ENCODE data around the gene DIDO1. TPM values are rescaled to one million over a fixed set of nuclear protein-coding genes. Genes with fewer than 3 reads are reported as not detected.

Gene DIDO1
- total and polyA plus RNA-seq, 2 of the 13 experiments (the other 11 are each of a cell fraction or from before 2014, with no cell fraction given), result 75.0 to 75.1 TPM

- TF ChIP-seq, protein P1, sequence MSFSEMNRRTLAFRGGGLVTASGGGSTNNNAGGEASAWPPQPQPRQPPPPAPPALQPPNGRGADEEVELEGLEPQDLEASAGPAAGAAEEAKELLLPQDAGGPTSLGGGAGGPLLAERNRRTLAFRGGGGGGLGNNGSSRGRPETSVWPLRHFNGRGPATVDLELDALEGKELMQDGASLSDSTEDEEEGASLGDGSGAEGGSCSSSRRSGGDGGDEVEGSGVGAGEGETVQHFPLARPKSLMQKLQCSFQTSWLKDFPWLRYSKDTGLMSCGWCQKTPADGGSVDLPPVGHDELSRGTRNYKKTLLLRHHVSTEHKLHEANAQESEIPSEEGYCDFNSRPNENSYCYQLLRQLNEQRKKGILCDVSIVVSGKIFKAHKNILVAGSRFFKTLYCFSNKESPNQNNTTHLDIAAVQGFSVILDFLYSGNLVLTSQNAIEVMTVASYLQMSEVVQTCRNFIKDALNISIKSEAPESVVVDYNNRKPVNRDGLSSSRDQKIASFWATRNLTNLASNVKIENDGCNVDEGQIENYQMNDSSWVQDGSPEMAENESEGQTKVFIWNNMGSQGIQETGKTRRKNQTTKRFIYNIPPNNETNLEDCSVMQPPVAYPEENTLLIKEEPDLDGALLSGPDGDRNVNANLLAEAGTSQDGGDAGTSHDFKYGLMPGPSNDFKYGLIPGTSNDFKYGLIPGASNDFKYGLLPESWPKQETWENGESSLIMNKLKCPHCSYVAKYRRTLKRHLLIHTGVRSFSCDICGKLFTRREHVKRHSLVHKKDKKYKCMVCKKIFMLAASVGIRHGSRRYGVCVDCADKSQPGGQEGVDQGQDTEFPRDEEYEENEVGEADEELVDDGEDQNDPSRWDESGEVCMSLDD (CRISPR knock-in tag; IDR thresholded peaks at IDR 0.05; ENCODE audit: borderline replicate concordance), result peak; percentile 55; the same call in 1 of the 2 replicates
- TF ChIP-seq FOXK1 (CRISPR knock-in tag; IDR thresholded peaks at IDR 0.05; ENCODE audit: borderline replicate concordance, low read depth), result 0 out of 2 replicates have a peak, but pooled peaks have one; percentile 49
- TF ChIP-seq PRMT3 (CRISPR knock-in tag; IDR thresholded peaks at IDR 0.05; ENCODE audit: borderline replicate concordance, low read depth), result no peak; the same call in 1 of the 2 replicates
- peak; percentile 63; the same call in 1 of the 2 replicates for TF ChIP-seq AHDC1 (CRISPR knock-in tag; IDR thresholded peaks at IDR 0.05; ENCODE audit: borderline replicate concordance)
- TF ChIP-seq ZNF598 (CRISPR knock-in tag; IDR thresholded peaks at IDR 0.05; ENCODE audit: borderline replicate concordance), result peak; percentile 97
- TF ChIP-seq ZBTB2 (CRISPR knock-in tag; IDR thresholded peaks at IDR 0.05; ENCODE audit: low read depth), result 0 out of 2 replicates have a peak, but pooled peaks have one; percentile 24
- TF ChIP-seq PCBP2 (optimal IDR thresholded peaks at IDR 0.05; ENCODE audit: low read depth, low read length, poor library complexity, severe bottlenecking), result no peak
- TF ChIP-seq MLX (CRISPR knock-in tag; IDR thresholded peaks at IDR 0.05), result peak; percentile 80
- TF ChIP-seq PHF21A (CRISPR knock-in tag; IDR thresholded peaks at IDR 0.05), result peak; percentile 93
- no peak for TF ChIP-seq REL (CRISPR knock-in tag; conservative IDR thresholded peaks at IDR 0.05)
- TF ChIP-seq SOX6 (IDR thresholded peaks at IDR 0.05), result no peak
- peak; percentile 75 for TF ChIP-seq SOX6 (CRISPR knock-in tag; IDR thresholded peaks at IDR 0.05)
- TF ChIP-seq ZFP1 (CRISPR knock-in tag; IDR thresholded peaks at IDR 0.05), result peak; percentile 67
- TF ChIP-seq, protein P2, sequence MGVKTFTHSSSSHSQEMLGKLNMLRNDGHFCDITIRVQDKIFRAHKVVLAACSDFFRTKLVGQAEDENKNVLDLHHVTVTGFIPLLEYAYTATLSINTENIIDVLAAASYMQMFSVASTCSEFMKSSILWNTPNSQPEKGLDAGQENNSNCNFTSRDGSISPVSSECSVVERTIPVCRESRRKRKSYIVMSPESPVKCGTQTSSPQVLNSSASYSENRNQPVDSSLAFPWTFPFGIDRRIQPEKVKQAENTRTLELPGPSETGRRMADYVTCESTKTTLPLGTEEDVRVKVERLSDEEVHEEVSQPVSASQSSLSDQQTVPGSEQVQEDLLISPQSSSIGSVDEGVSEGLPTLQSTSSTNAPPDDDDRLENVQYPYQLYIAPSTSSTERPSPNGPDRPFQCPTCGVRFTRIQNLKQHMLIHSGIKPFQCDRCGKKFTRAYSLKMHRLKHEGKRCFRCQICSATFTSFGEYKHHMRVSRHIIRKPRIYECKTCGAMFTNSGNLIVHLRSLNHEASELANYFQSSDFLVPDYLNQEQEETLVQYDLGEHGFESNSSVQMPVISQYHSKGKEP (CRISPR knock-in tag; IDR thresholded peaks at IDR 0.05), result peak; percentile 70; the same call in 1 of the 2 replicates
- no peak; the same call in 1 of the 2 replicates for TF ChIP-seq ZNF124 (CRISPR knock-in tag; IDR thresholded peaks at IDR 0.05)
- peak; percentile 68; the same call in 1 of the 2 replicates for TF ChIP-seq ZBTB20 (CRISPR knock-in tag; IDR thresholded peaks at IDR 0.05; ENCODE audit: borderline replicate concordance, low read depth)
- TF ChIP-seq GFI1 (CRISPR knock-in tag; IDR thresholded peaks at IDR 0.05; ENCODE audit: borderline replicate concordance), result no peak
Observed at GRCh38 chr20:62952373-62952967, 26.2 kb upstream of the DIDO1 start, which contains the start of gene SLC17A9 (continued).

All from HepG2 (cell line).